Tibial nerve (tissue), 4 donors: ENCODE measurements around the gene CFAP54. TPM values are rescaled to one million over a fixed set of nuclear protein-coding genes. Genes with fewer than 3 reads are reported as not detected.
A peak's percentile ranks its signal among the peaks of the same experiment; 100 is the strongest.

Experiments
- DNase-seq, 2 donors: peaks; one replicate each; pipeline ENCODE4 v3.0.0-alpha.2; 2019; ENCODE audit warnings: low spot score in 2 of 2
- H3K27ac ChIP-seq, 4 donors: fragments of 200-600 bp; sonication (generic) in 3 of 4; one replicate each; pipeline ENCODE4 v1.5.1; 2017 to 2019; ENCODE audit warnings: mild to moderate bottlenecking in 1 of 4
- H3K27me3 ChIP-seq, 2 donors: fragments of 200-600 bp; sonication (generic) in 1 of 2; one replicate each; pipeline versions ENCODE4 v1.5.1 to v1.6.0; 2017 to 2019
- H3K36me3 ChIP-seq, 3 donors: fragments of 200-600 bp; sonication (generic); one replicate each; pipeline ENCODE4 v1.5.1; 2018 to 2019
- H3K4me1 ChIP-seq, 4 donors: fragments of 200-600 bp; sonication (generic) in 3 of 4; one replicate each; pipeline ENCODE4 v1.5.1; 2017 to 2019
- H3K4me3 ChIP-seq, 4 donors: fragments of 200-600 bp; sonication (generic) in 3 of 4; one replicate each; pipeline ENCODE4 v1.5.1; 2017 to 2019; ENCODE audit warnings: mild to moderate bottlenecking in 1 of 4, moderate library complexity in 1 of 4
- H3K9me3 ChIP-seq, 4 donors: fragments of 200-600 bp; sonication (generic) in 3 of 4; one replicate each; pipeline ENCODE4 v1.5.1; 2017 to 2019
- EP300 ChIP-seq, 2 donors: sonication (generic); formaldehyde crosslinking; IDR thresholded peaks; one replicate each; pipeline ENCODE4 v1.6.1; 2017; ENCODE audit warnings: antibody characterized with exemption in 2 of 2, mild to moderate bottlenecking in 1 of 2
- POLR2A ChIP-seq, 2 donors: fragments of 450-650 bp; IDR thresholded peaks; one replicate each; pipeline ENCODE4 v1.6.1; 2017; ENCODE audit warnings: antibody characterized with exemption in 2 of 2, mild to moderate bottlenecking in 2 of 2, moderate library complexity in 2 of 2
- WGBS, 2 donors: methylation state at CpG; one replicate each; pipeline ENCODE4 v1.1.5; 2018; 5-methylcytosine and 5-hydroxymethylcytosine counted together
- total RNA-seq, 4 donors: library from RNA; depleted of rRNA; stranded (reverse); fragments of >200 nt; gene quantifications; one replicate each; pipeline ENCODE4 v1.1.0, GENCODE V29; 2016
- TF ChIP-seq, protein P1 (sequence below), 5 experiments: fragments of 200-600 bp in 3 of 5; fragments of 450-650 bp in 2 of 5; sonication (generic) in 3 of 5; IDR thresholded peaks; one replicate each; pipeline ENCODE4 v1.5.1; 2016 to 2019; ENCODE audit warnings: antibody characterized with exemption in 5 of 5, mild to moderate bottlenecking in 3 of 5, moderate library complexity in 2 of 5

Gene CFAP54
- total RNA-seq, 4 donors from 2014 or later = 0.87 to 6.7 (median 2.1) TPM

DNA sequence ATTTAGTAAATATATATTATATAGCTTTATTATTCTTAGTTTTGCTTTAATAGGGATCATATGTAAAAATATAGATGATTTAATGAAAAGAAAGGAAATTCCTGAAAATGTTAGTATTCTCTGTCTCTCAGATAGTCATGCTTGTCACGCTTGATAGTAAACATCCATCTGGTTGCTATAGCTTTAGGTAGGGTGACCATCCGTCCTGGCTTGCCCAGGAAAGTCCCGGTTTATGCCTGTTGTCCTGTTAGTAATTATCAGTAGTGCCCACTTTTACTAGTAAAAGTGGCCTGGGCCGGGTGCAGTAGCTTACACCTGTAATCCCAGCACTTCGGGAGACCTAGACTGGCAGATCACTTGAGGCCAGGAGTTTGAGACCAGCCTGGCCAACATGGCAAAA lies 23.8 kb downstream of the CFAP54 start:
- no peaks in the 10 kb centered on the region for H3K9me3 ChIP-seq
- H3K36me3 ChIP-seq = no peaks in the 10 kb centered on the region
- H3K4me1 ChIP-seq = no peaks in the 10 kb centered on the region
- no peaks in the 10 kb centered on the region for H3K27me3 ChIP-seq
- H3K27ac ChIP-seq = no peak overlapping the region
- DNase-seq = no peak
- TF ChIP-seq, protein P1, sequence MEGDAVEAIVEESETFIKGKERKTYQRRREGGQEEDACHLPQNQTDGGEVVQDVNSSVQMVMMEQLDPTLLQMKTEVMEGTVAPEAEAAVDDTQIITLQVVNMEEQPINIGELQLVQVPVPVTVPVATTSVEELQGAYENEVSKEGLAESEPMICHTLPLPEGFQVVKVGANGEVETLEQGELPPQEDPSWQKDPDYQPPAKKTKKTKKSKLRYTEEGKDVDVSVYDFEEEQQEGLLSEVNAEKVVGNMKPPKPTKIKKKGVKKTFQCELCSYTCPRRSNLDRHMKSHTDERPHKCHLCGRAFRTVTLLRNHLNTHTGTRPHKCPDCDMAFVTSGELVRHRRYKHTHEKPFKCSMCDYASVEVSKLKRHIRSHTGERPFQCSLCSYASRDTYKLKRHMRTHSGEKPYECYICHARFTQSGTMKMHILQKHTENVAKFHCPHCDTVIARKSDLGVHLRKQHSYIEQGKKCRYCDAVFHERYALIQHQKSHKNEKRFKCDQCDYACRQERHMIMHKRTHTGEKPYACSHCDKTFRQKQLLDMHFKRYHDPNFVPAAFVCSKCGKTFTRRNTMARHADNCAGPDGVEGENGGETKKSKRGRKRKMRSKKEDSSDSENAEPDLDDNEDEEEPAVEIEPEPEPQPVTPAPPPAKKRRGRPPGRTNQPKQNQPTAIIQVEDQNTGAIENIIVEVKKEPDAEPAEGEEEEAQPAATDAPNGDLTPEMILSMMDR (IDR thresholded peaks at IDR 0.05) = no peak
- no peak for TF ChIP-seq POLR2A (IDR thresholded peaks at IDR 0.05)
- no peak for TF ChIP-seq EP300 (IDR thresholded peaks at IDR 0.05)
- WGBS, 2 donors = 86 to 90% methylated on average over 5 of the region's 5 CpGs
- no peak overlapping the region for H3K4me3 ChIP-seq

DNA sequence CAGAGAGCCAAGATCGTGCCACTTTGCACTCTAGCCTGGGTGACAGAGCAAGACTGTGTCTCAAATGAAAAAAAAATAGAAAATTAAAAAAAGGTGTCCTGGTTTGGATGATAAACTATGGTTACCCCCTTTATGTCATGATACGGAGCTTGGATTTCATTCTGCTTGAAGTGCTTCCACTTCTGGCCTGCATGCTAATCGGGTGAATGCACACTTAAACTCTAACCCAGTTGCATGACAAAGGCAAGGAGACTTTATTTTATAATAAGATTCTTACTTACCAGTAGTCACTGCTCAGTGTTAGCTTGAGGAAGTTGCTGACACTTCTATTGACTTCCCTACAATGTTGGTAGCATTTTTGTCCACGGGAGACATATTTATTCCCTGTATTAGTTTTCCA lies 24.3 kb downstream of the CFAP54 start:
- Histone ChIP-seq H3K4me1 (no peaks in the 10 kb centered on the region), H3K36me3 (no peaks in the 10 kb centered on the region), H3K27ac (no peak overlapping the region), H3K4me3 (no peak overlapping the region), H3K27me3 (no peaks in the 10 kb centered on the region), H3K9me3 (no peaks in the 10 kb centered on the region)
- no peak for DNase-seq
- 67 to 70% methylated on average over 4 of the region's 4 CpGs for WGBS, 2 donors
- TF ChIP-seq POLR2A (IDR thresholded peaks at IDR 0.05) (no peak), EP300 (IDR thresholded peaks at IDR 0.05) (no peak)
- TF ChIP-seq, protein P1 (IDR thresholded peaks at IDR 0.05) = no peak

DNA sequence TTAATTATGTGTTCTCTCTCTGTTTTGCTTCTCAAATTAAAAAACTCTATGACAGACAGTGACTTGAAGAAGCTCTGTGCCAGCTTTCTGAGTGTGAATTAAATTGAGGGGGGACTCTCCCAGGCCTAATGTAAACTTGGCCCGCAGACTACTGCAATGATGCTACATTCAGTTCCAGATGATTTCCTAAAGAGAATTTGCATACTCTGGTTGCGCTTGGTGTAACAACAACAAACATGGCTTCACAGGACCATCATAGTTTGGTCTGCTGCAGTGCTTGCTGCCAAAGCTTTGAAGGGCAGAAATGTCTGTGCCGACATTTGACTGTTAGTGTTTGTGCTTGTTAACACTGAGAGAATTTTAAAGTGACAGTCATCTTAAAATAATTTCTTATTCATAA lies 25.0 kb downstream of the CFAP54 start:
- no peak overlapping the region for H3K4me3 ChIP-seq
- H3K36me3 ChIP-seq = no peaks in the 10 kb centered on the region
- H3K27ac ChIP-seq = no peak overlapping the region
- WGBS, 2 donors = 27 to 34% methylated on average over 3 of the region's 3 CpGs
- H3K9me3 ChIP-seq = no peaks in the 10 kb centered on the region
- DNase-seq = no peak
- H3K4me1 ChIP-seq = no peaks in the 10 kb centered on the region
- H3K27me3 ChIP-seq = no peaks in the 10 kb centered on the region
- TF ChIP-seq EP300 (IDR thresholded peaks at IDR 0.05) = no peak
- TF ChIP-seq, protein P1 (IDR thresholded peaks at IDR 0.05) = no peak
- no peak for TF ChIP-seq POLR2A (IDR thresholded peaks at IDR 0.05)

DNA sequence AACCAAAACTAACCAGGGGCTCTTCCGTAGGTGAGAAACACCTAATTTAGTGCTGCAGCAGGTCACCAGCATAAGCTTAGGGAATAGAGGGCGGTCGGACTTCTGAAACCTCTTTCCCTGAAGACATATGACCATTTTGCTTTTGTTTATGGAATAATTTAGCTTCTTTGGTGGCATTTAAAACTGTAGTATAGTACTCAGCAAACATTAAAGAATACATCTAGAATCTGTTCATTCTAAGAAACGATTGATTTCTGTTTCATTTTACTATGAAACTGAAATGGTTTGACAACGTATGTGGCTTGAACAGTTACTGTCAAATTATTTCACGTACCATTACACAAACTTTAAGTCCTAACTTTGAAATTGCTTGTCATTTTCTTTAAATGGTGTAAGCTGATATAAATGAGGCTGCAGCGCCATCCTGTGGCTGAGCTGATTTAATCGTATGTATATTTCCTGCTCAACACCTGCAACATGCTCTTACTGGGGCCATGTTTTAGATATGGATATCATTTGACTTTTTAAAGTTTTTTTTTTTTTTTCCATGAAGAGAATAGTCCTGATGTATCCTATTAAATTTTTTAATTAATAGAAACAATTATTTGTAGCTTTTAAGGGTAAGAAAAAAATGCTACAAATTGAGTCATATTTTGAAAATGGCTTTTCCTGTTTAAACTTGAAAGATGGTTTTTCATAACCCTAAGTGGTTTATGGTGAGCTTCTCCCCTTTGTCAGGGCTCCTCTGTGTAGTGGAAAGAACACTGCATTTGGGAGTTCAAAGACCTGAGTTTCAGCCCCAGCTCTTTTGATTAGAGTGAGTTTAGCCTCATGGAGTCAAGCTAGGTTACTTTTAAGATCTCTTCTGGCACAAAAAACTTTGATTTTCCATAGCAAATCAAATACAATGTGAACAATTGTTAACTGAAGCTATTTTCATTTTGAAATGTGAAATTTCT lies 27.4 kb downstream of the CFAP54 start:
- 34 to 38% methylated on average over 8 of the region's 8 CpGs for WGBS, 2 donors
- H3K27me3 ChIP-seq = no peaks in the 10 kb centered on the region
- TF ChIP-seq, protein P1 (IDR thresholded peaks at IDR 0.05) = peak; percentile 23 to 76 (median 52)
- no peak for TF ChIP-seq POLR2A (IDR thresholded peaks at IDR 0.05)
- no peak for TF ChIP-seq EP300 (IDR thresholded peaks at IDR 0.05)
- H3K9me3 ChIP-seq = no peaks in the 10 kb centered on the region
- DNase-seq = peak; percentile 68 to 91
- H3K4me1 ChIP-seq = no peaks in the 10 kb centered on the region
- no peak overlapping the region for H3K27ac ChIP-seq
- H3K36me3 ChIP-seq = no peaks in the 10 kb centered on the region
- H3K4me3 ChIP-seq = no peak overlapping the region

DNA sequence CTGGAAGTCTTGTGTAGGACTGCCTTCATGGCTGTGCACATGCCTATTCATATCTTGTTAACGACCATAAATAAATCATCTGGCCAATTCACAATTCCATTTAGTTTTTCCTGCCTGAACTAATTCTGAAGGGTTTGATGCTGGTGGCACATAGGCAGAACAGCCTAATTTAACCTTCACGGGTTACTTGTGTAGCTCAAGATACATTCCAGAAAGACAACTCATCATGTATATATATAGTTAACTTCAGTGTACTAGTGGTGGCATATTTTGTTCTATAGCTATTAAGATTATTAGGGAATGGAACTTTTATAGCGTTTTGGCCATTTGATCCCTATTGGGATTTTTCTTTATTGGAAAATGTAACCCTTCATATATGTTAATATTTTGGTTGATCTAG lies 31.4 kb downstream of the CFAP54 start:
- no peak overlapping the region for H3K27ac ChIP-seq
- no peaks in the 10 kb centered on the region for H3K9me3 ChIP-seq
- no peaks in the 10 kb centered on the region for H3K27me3 ChIP-seq
- no peaks in the 10 kb centered on the region for H3K36me3 ChIP-seq
- WGBS, 2 donors = 75 to 76% methylated on average over 3 of the region's 3 CpGs
- TF ChIP-seq EP300 (IDR thresholded peaks at IDR 0.05) = no peak
- TF ChIP-seq POLR2A (IDR thresholded peaks at IDR 0.05) = no peak
- TF ChIP-seq, protein P1 (IDR thresholded peaks at IDR 0.05) = no peak
- no peaks in the 10 kb centered on the region for H3K4me1 ChIP-seq
- no peak for DNase-seq
- H3K4me3 ChIP-seq = no peak overlapping the region
